Skeletal muscle tissue (tissue), 4 donors: ENCODE data around the gene C20orf141. TPM values are rescaled to one million over a fixed set of nuclear protein-coding genes. Genes with fewer than 3 reads are reported as not detected.
"Not testable (repeated sequence)": the region's sequence is repeated elsewhere in the genome, so short reads cannot be mapped to it uniquely, and the experiment has no call there.

ENCODE experiments used
- H3K27ac ChIP-seq: one replicate; pipeline ENCODE4 v1.7.0; 2013; ENCODE audit warnings: mild to moderate bottlenecking, low read depth, low read length, inconsistent platforms
- H3K27me3 ChIP-seq, 3 donors: one replicate each; pipeline ENCODE4 v1.7.0; 2013; ENCODE audit warnings: low read length in 3 of 3; ENCODE audit not compliant: control insufficient read depth in 3 of 3, insufficient read depth in 3 of 3
- H3K36me3 ChIP-seq, 3 donors: one replicate each; pipeline ENCODE4 v1.7.0; 2013; ENCODE audit warnings: low read length in 3 of 3; ENCODE audit not compliant: control insufficient read depth in 3 of 3, insufficient read depth in 3 of 3
- H3K4me1 ChIP-seq, 3 donors: one replicate each; pipeline ENCODE4 v1.7.0; 2013; ENCODE audit warnings: low read length in 3 of 3, mild to moderate bottlenecking in 3 of 3; ENCODE audit not compliant: control insufficient read depth in 3 of 3, insufficient read depth in 3 of 3
- H3K4me3 ChIP-seq, 3 donors: one replicate each; pipeline ENCODE4 v1.7.0; 2013; ENCODE audit warnings: low read length in 3 of 3
- H3K9ac ChIP-seq, 3 donors: one replicate each; pipeline ENCODE4 v1.7.0; 2013; ENCODE audit warnings: low read length in 3 of 3, mild to moderate bottlenecking in 3 of 3, moderate library complexity in 2 of 3, low read depth in 1 of 3
- H3K9me3 ChIP-seq, 3 donors: one replicate each; pipeline ENCODE4 v1.7.0; 2013; ENCODE audit warnings: low read length in 3 of 3; ENCODE audit not compliant: control insufficient read depth in 3 of 3
- total RNA-seq: library from RNA; depleted of rRNA; stranded (reverse); fragments of >200 nt; gene quantifications from one replicate; pipeline ENCODE4 v1.2.3, GENCODE V29; 2014
- donor health status: Osteomylitis.

C20orf141 gene
- total RNA-seq, 1 donor from 2014 or later = not detected

DNA sequence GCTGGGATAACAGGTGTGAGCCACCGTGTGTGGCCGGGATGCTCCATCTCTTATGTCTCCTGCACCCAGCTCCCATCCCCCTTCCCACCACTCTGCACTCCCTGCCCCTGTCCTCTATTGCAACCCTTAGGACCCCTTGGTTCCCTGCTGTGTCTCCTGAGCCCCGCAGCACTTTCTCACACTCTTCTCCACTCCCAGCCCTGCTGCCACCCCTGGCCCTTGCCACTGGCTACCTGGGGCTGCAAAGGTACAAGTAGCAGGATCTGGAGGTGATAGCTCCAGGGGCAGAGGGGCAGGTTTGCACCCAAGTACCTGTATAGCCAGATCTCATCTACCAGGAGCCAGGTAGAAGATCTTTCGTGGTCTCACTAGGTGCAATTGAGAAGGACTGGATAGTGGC is 7.8 kb upstream of the C20orf141 start:
- Histone ChIP-seq H3K36me3 (no peaks in the 10 kb centered on the region), H3K4me3 (no peak overlapping the region), H3K27ac (no peak overlapping the region), H3K27me3 (peaks cover 31 to 53% (median 44%) of the 10 kb centered on the region in 3 donors), H3K9me3 (peaks cover 0 to 2% (median 0%) of the 10 kb centered on the region in 3 donors), H3K4me1 (no peaks in the 10 kb centered on the region), H3K9ac (no peak overlapping the region)

- H3K36me3 ChIP-seq, H3K27ac ChIP-seq, H3K9me3 ChIP-seq, H3K4me1 ChIP-seq, H3K4me3 ChIP-seq, H3K9ac ChIP-seq: not testable (repeated sequence)
- H3K27me3 ChIP-seq = peaks cover 31 to 49% (median 38%) of the 10 kb centered on the region in 3 donors
Measured at GRCh38 chr20:2807929-2808328, 6.9 kb upstream of the C20orf141 start.

GRCh38 chr20:2809690-2810089 is 5.1 kb upstream of the C20orf141 start:
- peaks cover 0 to under 1% (median 0%) of the 10 kb centered on the region in 3 donors for H3K4me1 ChIP-seq
- H3K27me3 ChIP-seq = peaks cover 24 to 38% (median 31%) of the 10 kb centered on the region in 3 donors
- no peak overlapping the region for H3K9ac ChIP-seq
- no peaks in the 10 kb centered on the region for H3K36me3 ChIP-seq
- no peak overlapping the region for H3K4me3 ChIP-seq
- H3K27ac ChIP-seq = no peak overlapping the region
- H3K9me3 ChIP-seq = peaks cover 0 to 3% (median 2%) of the 10 kb centered on the region in 3 donors

GRCh38 chr20:2812189-2812588 is 2.6 kb upstream of the C20orf141 start:
- peaks cover 0 to 13% (median 0%) of the 10 kb centered on the region in 3 donors for H3K4me1 ChIP-seq
- no peaks in the 10 kb centered on the region for H3K36me3 ChIP-seq
- no peak overlapping the region for H3K4me3 ChIP-seq
- H3K27ac ChIP-seq = no peak overlapping the region
- no peak overlapping the region for H3K9ac ChIP-seq
- H3K9me3 ChIP-seq = peaks cover 0 to 3% (median 2%) of the 10 kb centered on the region in 3 donors
- H3K27me3 ChIP-seq = peaks cover 7 to 23% (median 13%) of the 10 kb centered on the region in 3 donors

DNA sequence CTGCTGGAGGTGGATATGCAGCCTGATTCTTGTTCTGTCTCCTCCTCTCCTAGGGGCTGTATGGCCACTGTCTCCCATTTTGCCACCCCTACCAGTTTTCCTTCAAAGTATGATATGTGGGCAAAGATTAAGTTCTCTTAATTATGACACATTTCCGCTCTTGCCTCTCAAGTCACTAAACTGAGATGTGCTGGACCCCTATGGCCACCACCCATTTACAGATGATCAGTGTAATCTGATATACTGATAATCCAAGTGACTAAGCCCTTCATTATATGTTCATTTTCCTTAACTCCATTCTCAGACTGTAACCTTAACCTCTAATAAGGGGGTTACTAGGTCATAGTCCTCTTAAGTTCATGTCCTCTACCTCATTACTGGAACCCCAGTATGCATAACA is 711 bp upstream of the C20orf141 start:
- H3K9me3 ChIP-seq = peaks cover 0 to 3% (median 2%) of the 10 kb centered on the region in 3 donors
- peaks cover 5 to 17% (median 11%) of the 10 kb centered on the region in 3 donors for H3K27me3 ChIP-seq
- no peaks in the 10 kb centered on the region for H3K36me3 ChIP-seq
- no peak overlapping the region for H3K9ac ChIP-seq
- H3K4me3 ChIP-seq = no peak overlapping the region
- H3K27ac ChIP-seq = no peak overlapping the region
- peaks cover 0 to 13% (median 0%) of the 10 kb centered on the region in 3 donors for H3K4me1 ChIP-seq

GRCh38 chr20:2815242-2815900 is 584 bp downstream of the C20orf141 start:
- no peak overlapping the region for H3K9ac ChIP-seq
- peaks cover 0 to 13% (median 0%) of the 10 kb centered on the region in 3 donors for H3K4me1 ChIP-seq
- no peaks in the 10 kb centered on the region for H3K36me3 ChIP-seq
- peaks cover 14 to 22% (median 20%) of the 10 kb centered on the region in 3 donors for H3K27me3 ChIP-seq
- no peak overlapping the region for H3K4me3 ChIP-seq
- no peak overlapping the region for H3K27ac ChIP-seq
- peaks cover 0 to 3% (median 2%) of the 10 kb centered on the region in 3 donors for H3K9me3 ChIP-seq

DNA sequence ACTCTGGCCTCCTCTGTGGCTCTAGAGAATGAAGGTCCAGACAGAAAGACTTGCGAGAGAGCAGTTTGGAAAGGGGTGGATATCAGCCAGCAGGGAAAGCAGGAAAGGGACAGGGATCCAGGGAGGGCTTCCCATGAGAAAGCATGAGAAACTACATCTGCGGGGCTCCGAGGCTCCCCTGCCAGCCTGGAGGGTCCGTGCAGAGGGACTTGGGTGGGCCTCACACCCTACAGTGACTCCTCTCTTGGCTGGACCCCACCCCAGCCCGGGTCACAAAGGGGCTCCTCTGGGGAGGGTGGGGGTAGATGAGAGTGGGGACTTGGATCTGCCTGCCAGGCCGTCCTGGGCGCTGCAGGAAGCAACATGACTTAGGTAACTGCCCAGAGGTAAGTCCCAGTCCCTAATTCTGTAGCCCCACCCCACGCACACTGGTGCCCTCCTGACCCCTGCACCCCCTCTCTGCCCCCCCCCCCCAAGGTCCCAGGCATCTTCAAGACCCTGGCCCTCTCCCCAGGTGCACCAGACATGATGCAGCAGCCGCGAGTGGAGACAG is 1.3 kb downstream of the C20orf141 start, which contains the start of gene TMEM239:
Gene TMEM239, plus strand, starts transcription at position 335 of the 553 bp plus-strand sequence. Its CDS starts 191 bp downstream, at position 526.
- Histone ChIP-seq H3K27ac (no peak within 1 kb of the TSS), H3K9me3 (peaks cover 0 to 3% (median 2%) of the 10 kb centered on the region in 3 donors), H3K36me3 (no peaks in the 10 kb centered on the region), H3K4me3 (no peak within 1 kb of the TSS), H3K9ac (no peak within 1 kb of the TSS), H3K27me3 (peaks cover 21 to 28% (median 27%) of the 10 kb centered on the region in 3 donors), H3K4me1 (peaks cover 0 to 13% (median 0%) of the 10 kb centered on the region in 3 donors)

GRCh38 chr20:2816583-2817340 is 2.0 kb downstream of the C20orf141 start:
- Histone ChIP-seq H3K9ac (no peak overlapping the region), H3K4me3 (no peak overlapping the region), H3K36me3 (no peaks in the 10 kb centered on the region), H3K9me3 (peaks cover 0 to 3% (median 2%) of the 10 kb centered on the region in 3 donors), H3K4me1 (peaks cover 0 to 13% (median 0%) of the 10 kb centered on the region in 3 donors), H3K27me3 (peaks cover 25 to 32% (median 29%) of the 10 kb centered on the region in 3 donors), H3K27ac (no peak overlapping the region)

DNA sequence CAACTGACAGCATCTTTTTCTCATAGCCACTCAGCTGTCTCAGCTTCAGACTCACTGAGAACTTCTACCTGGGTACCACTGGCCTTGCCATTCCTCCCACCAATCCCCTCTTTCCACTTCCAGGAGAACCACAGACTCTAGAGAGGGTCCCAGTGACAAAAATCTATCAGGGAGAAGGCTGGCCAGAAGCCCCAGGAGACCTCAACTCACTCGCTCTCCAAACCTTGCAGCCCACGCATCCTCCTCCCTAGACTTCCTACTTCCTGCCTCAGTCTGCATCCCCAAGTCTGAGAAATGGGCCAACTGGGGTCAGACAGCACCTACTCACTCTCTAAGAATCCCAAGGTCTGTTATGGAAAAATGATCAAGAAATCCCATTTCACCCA is 2.5 kb downstream of the C20orf141 start:
- no peak overlapping the region for H3K4me3 ChIP-seq
- no peak overlapping the region for H3K9ac ChIP-seq
- peaks cover 0 to 3% (median 0%) of the 10 kb centered on the region in 3 donors for H3K9me3 ChIP-seq
- no peak overlapping the region for H3K27ac ChIP-seq
- H3K4me1 ChIP-seq = peaks cover 0 to 13% (median 0%) of the 10 kb centered on the region in 3 donors
- H3K27me3 ChIP-seq = peaks cover 26 to 33% (median 28%) of the 10 kb centered on the region in 3 donors
- H3K36me3 ChIP-seq = no peaks in the 10 kb centered on the region
